ENCODE results near the gene CDHR2.
"Not testable (repeated sequence)": the region's sequence is repeated elsewhere in the genome, so short reads cannot be mapped to it uniquely, and the experiment has no call there.

Gene CDHR2

GRCh38 chr5:176542596-176543427 is 6.3 kb upstream of the CDHR2 start:
- DNase-seq, result peak; percentile 52

- peak; percentile 75 for DNase-seq
Measured at GRCh38 chr5:176543428-176544182, 5.5 kb upstream of the CDHR2 start.

GRCh38 chr5:176545388-176545736 is 3.8 kb upstream of the CDHR2 start:
- DNase-seq, result no peak

GRCh38 chr5:176545737-176546509 is 3.2 kb upstream of the CDHR2 start:
- DNase-seq, result no peak

- peak; percentile 62 for DNase-seq
Measured at GRCh38 chr5:176547802-176548201, 1.3 kb upstream of the CDHR2 start.

GRCh38 chr5:176549871-176550270 is 729 bp downstream of the CDHR2 start:
- DNase-seq, result no peak

GRCh38 chr5:176550275-176550831 is 1.2 kb downstream of the CDHR2 start:
- no peak for DNase-seq

GRCh38 chr5:176550937-176551336 is 1.8 kb downstream of the CDHR2 start:
- DNase-seq, result not testable (repeated sequence)

GRCh38 chr5:176552332-176552869 is 3.3 kb downstream of the CDHR2 start:
- DNase-seq, result no peak

GRCh38 chr5:176553260-176554085 is 4.3 kb downstream of the CDHR2 start:
- DNase-seq, result no peak

- DNase-seq, result no peak
Measured at GRCh38 chr5:176557846-176558245, 8.7 kb downstream of the CDHR2 start.

- DNase-seq, result peak; percentile 55
Measured at GRCh38 chr5:176559683-176560082, 10.5 kb downstream of the CDHR2 start.

GRCh38 chr5:176560364-176560763 is 11.2 kb downstream of the CDHR2 start:
- DNase-seq, result no peak

GRCh38 chr5:176561259-176561658 is 12.1 kb downstream of the CDHR2 start:
- DNase-seq, result no peak

GRCh38 chr5:176562189-176562588 is 13.0 kb downstream of the CDHR2 start:
- DNase-seq, result no peak

- no peak for DNase-seq
Measured at GRCh38 chr5:176564002-176564401, 14.9 kb downstream of the CDHR2 start.

GRCh38 chr5:176565760-176566288 is 16.7 kb downstream of the CDHR2 start:
- no peak for DNase-seq

- DNase-seq, result no peak
Measured at GRCh38 chr5:176568657-176569056, 19.5 kb downstream of the CDHR2 start.

GRCh38 chr5:176570044-176570443 is 20.9 kb downstream of the CDHR2 start:
- no peak for DNase-seq

- DNase-seq, result peak; percentile 78
Measured at GRCh38 chr5:176573564-176574296, 24.6 kb downstream of the CDHR2 start.

- DNase-seq, result no peak
Measured at GRCh38 chr5:176574297-176574591, 25.1 kb downstream of the CDHR2 start.
